ACHN (cell line): ENCODE data around the gene PRKCH.

Experiments
- DNase-seq: peaks from one replicate; pipeline ENCODE4 v3.0.0-alpha.2; 2015
- in situ Hi-C: cut with HindIII; loops from 2 replicates; pipeline ENCODE4 v1.10.0; 2017; ENCODE audit warnings: low sequenced_read_pairs, low pct_ligation_motif_present, low pct_unique_long_range_greater_than_20kb

The PRKCH gene

GRCh38 chr14:61433828-61434227, 112.4 kb downstream of the PRKCH start:
- in situ Hi-C loops, result no loop called here
- no peak for DNase-seq

GRCh38 chr14:61434311-61434710, 112.9 kb downstream of the PRKCH start:
- in situ Hi-C loops, result no loop called here
- DNase-seq, result no peak

- no peak for DNase-seq
- in situ Hi-C loops, result no loop called here
These were observed 114.4 kb downstream of the PRKCH start for GRCh38 chr14:61435563-61436337.

- in situ Hi-C loops, result no loop called here
- no peak for DNase-seq
These were observed 116.0 kb downstream of the PRKCH start for GRCh38 chr14:61437381-61437780.

GRCh38 chr14:61438036-61438435, 116.7 kb downstream of the PRKCH start:
- DNase-seq, result no peak

GRCh38 chr14:61438497-61438859, 117.1 kb downstream of the PRKCH start:
- in situ Hi-C loops, result no loop called here
- DNase-seq, result no peak

More at GRCh38 chr14:61438036-61438435, 116.7 kb downstream of the PRKCH start:
- in situ Hi-C loops, result no loop called here

GRCh38 chr14:61438860-61439765, 117.7 kb downstream of the PRKCH start:
- in situ Hi-C loops, result no loop called here
- DNase-seq, result no peak

GRCh38 chr14:61439779-61440418, 118.5 kb downstream of the PRKCH start:
- in situ Hi-C loops, result no loop called here
- DNase-seq, result no peak

GRCh38 chr14:61443481-61443880, 122.1 kb downstream of the PRKCH start:
- in situ Hi-C loops, result no loop called here

GRCh38 chr14:61444215-61444768, 122.9 kb downstream of the PRKCH start:
- in situ Hi-C loops, result no loop called here
- DNase-seq, result no peak

More at GRCh38 chr14:61443481-61443880, 122.1 kb downstream of the PRKCH start:
- no peak for DNase-seq

- no peak for DNase-seq
- in situ Hi-C loops, result loop anchor here (25.0 kb wide), 1 partner anchor 286 kb away; no protein-coding TSS in a partner anchor
These were observed 130.1 kb downstream of the PRKCH start for GRCh38 chr14:61451491-61451890.

- in situ Hi-C loops, result loop anchor here (25.0 kb wide), 1 partner anchor 285 kb away; no protein-coding TSS in a partner anchor
These were observed 130.6 kb downstream of the PRKCH start for GRCh38 chr14:61451891-61452400.

GRCh38 chr14:61452452-61452851, 131.1 kb downstream of the PRKCH start:
- DNase-seq, result no peak
- in situ Hi-C loops, result loop anchor here (25.0 kb wide), 1 partner anchor 285 kb away; no protein-coding TSS in a partner anchor

More at GRCh38 chr14:61451891-61452400, 130.6 kb downstream of the PRKCH start:
- no peak for DNase-seq

GRCh38 chr14:61453103-61453767, 131.9 kb downstream of the PRKCH start:
- in situ Hi-C loops, result loop anchor here (25.0 kb wide), 1 partner anchor 284 kb away; no protein-coding TSS in a partner anchor
- DNase-seq, result no peak

GRCh38 chr14:61454545-61454944, 133.2 kb downstream of the PRKCH start:
- in situ Hi-C loops, result loop anchor here (25.0 kb wide), 1 partner anchor 283 kb away; no protein-coding TSS in a partner anchor
- no peak for DNase-seq

- no peak for DNase-seq
- in situ Hi-C loops, result loop anchor here (25.0 kb wide), 1 partner anchor 282 kb away; no protein-coding TSS in a partner anchor
These were observed 134.0 kb downstream of the PRKCH start for GRCh38 chr14:61455351-61455750.

GRCh38 chr14:61456720-61457119, 135.3 kb downstream of the PRKCH start:
- in situ Hi-C loops, result loop anchor here (25.0 kb wide), 1 partner anchor 281 kb away; no protein-coding TSS in a partner anchor
- DNase-seq, result peak; percentile 74
